Osteoblast (primary cell): Measurements from ENCODE around the gene CREG2. TPM values are rescaled to one million over a fixed set of nuclear protein-coding genes. Genes with fewer than 3 reads are reported as not detected.
"Not testable (repeated sequence)": the region's sequence is repeated elsewhere in the genome, so short reads cannot be mapped to it uniquely, and the experiment has no call there.

Source experiments
- DNase-seq: peaks from one replicate; pipeline ENCODE4 v3.0.0; 2011; ENCODE audit warnings: low spot score, mixed read lengths; ENCODE audit not compliant: insufficient read length; ENCODE audit errors: missing footprints
- H2AFZ ChIP-seq: 2 replicates; pipeline ENCODE4 v1.6.0; 2011; ENCODE audit warnings: mild to moderate bottlenecking, low read length
- H3K27ac ChIP-seq: 2 replicates; pipeline ENCODE4 v1.5.1; 2011; ENCODE audit warnings: mild to moderate bottlenecking, low read depth, low read length, moderate library complexity
- H3K27me3 ChIP-seq: 2 replicates; pipeline ENCODE4 v1.6.0; 2012; ENCODE audit warnings: mild to moderate bottlenecking, control low read depth, inconsistent platforms, low read length, moderate library complexity; ENCODE audit not compliant: insufficient read depth
- H3K36me3 ChIP-seq: 2 replicates; pipeline ENCODE4 v1.5.1; 2011; ENCODE audit warnings: mild to moderate bottlenecking, low read length, control low read depth, moderate library complexity; ENCODE audit not compliant: insufficient read depth
- H3K4me1 ChIP-seq: 2 replicates; pipeline ENCODE4 v1.5.1; 2011; ENCODE audit warnings: mild to moderate bottlenecking, low read length, control low read depth, moderate library complexity; ENCODE audit not compliant: insufficient read depth
- H3K4me2 ChIP-seq: 2 replicates; pipeline ENCODE4 v1.6.0; 2011; ENCODE audit warnings: mild to moderate bottlenecking, low read length; ENCODE audit not compliant: insufficient read depth
- H3K4me3 ChIP-seq: fragments of 200-600 bp; sonication (generic); 3 replicates; pipeline ENCODE4 v1.5.1; 2012; ENCODE audit warnings: mild to moderate bottlenecking, low read length, inconsistent platforms; ENCODE audit not compliant: insufficient read depth
- H3K79me2 ChIP-seq: 2 replicates; pipeline ENCODE4 v1.6.0; 2012; ENCODE audit warnings: mild to moderate bottlenecking, low read length, control low read depth, inconsistent platforms; ENCODE audit not compliant: insufficient read depth
- H3K9me3 ChIP-seq: 2 replicates; pipeline ENCODE4 v1.5.1; 2011; ENCODE audit warnings: low read depth, low read length, control low read depth
- H4K20me1 ChIP-seq: 2 replicates; pipeline ENCODE4 v1.6.0; 2012; ENCODE audit warnings: mild to moderate bottlenecking, low read length, control low read depth; ENCODE audit not compliant: insufficient read depth
- total RNA-seq: library from RNA; depleted of rRNA; stranded (reverse); fragments of >200 nt; gene quantifications from 2 replicates; pipeline ENCODE4 v1.2.3, GENCODE V29; 2012
- TF ChIP-seq, protein P1 (sequence below): IDR thresholded peaks from 2 replicates; pipeline ENCODE4 v1.5.1; 2011; ENCODE audit warnings: mild to moderate bottlenecking, low read depth, low read length, moderate library complexity; ENCODE audit errors: extremely low read depth

The CREG2 gene
- total RNA-seq, 1 donor, result 0.36 TPM

- Histone ChIP-seq H3K27me3 (peaks cover 3% of the 10 kb centered on the region), H3K27ac (no peak overlapping the region), H4K20me1 (no peaks in the 10 kb centered on the region), H3K36me3 (no peaks in the 10 kb centered on the region), H3K4me2 (no peak overlapping the region), H3K79me2 (no peaks in the 10 kb centered on the region), H2AFZ (no peak overlapping the region), H3K4me1 (peaks cover 17% of the 10 kb centered on the region), H3K9me3 (no peaks in the 10 kb centered on the region), H3K4me3 (no peak overlapping the region)
- TF ChIP-seq, protein P1, sequence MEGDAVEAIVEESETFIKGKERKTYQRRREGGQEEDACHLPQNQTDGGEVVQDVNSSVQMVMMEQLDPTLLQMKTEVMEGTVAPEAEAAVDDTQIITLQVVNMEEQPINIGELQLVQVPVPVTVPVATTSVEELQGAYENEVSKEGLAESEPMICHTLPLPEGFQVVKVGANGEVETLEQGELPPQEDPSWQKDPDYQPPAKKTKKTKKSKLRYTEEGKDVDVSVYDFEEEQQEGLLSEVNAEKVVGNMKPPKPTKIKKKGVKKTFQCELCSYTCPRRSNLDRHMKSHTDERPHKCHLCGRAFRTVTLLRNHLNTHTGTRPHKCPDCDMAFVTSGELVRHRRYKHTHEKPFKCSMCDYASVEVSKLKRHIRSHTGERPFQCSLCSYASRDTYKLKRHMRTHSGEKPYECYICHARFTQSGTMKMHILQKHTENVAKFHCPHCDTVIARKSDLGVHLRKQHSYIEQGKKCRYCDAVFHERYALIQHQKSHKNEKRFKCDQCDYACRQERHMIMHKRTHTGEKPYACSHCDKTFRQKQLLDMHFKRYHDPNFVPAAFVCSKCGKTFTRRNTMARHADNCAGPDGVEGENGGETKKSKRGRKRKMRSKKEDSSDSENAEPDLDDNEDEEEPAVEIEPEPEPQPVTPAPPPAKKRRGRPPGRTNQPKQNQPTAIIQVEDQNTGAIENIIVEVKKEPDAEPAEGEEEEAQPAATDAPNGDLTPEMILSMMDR, result no peak
- no peak for DNase-seq
These were observed 30.8 kb downstream of the CREG2 start for GRCh38 chr2:101356521-101356920.

GRCh38 chr2:101356055-101356454 is 31.2 kb downstream of the CREG2 start:
- Histone ChIP-seq H3K27ac (no peak overlapping the region), H4K20me1 (no peaks in the 10 kb centered on the region), H3K4me2 (no peak overlapping the region), H3K4me1 (peaks cover 17% of the 10 kb centered on the region), H3K9me3 (no peaks in the 10 kb centered on the region), H2AFZ (peak overlapping the region; percentile 7), H3K4me3 (no peak overlapping the region), H3K27me3 (peaks cover under 1% of the 10 kb centered on the region), H3K79me2 (no peaks in the 10 kb centered on the region), H3K36me3 (no peaks in the 10 kb centered on the region)
- TF ChIP-seq, protein P1, result no peak
- peak; percentile 35 for DNase-seq

GRCh38 chr2:101355401-101356054 is 31.8 kb downstream of the CREG2 start:
- Histone ChIP-seq H3K4me2 (no peak overlapping the region), H4K20me1 (no peaks in the 10 kb centered on the region), H3K27ac (no peak overlapping the region), H3K4me3 (no peak overlapping the region), H3K27me3 (no peaks in the 10 kb centered on the region), H3K79me2 (no peaks in the 10 kb centered on the region), H3K9me3 (no peaks in the 10 kb centered on the region), H3K4me1 (peaks cover 17% of the 10 kb centered on the region), H2AFZ (peak overlapping the region; percentile 7), H3K36me3 (no peaks in the 10 kb centered on the region)
- TF ChIP-seq, protein P1, result no peak
- DNase-seq, result no peak

- Histone ChIP-seq H3K9me3 (no peaks in the 10 kb centered on the region), H2AFZ (no peak overlapping the region), H3K4me1 (peaks cover 17% of the 10 kb centered on the region), H3K4me3 (no peak overlapping the region), H3K36me3 (no peaks in the 10 kb centered on the region), H3K79me2 (no peaks in the 10 kb centered on the region), H3K27me3 (no peaks in the 10 kb centered on the region), H3K4me2 (no peak overlapping the region), H4K20me1 (no peaks in the 10 kb centered on the region), H3K27ac (no peak overlapping the region)
- TF ChIP-seq, protein P1, result no peak
- DNase-seq, result peak; percentile 38
These were observed 32.6 kb downstream of the CREG2 start for GRCh38 chr2:101354420-101355311.

DNA sequence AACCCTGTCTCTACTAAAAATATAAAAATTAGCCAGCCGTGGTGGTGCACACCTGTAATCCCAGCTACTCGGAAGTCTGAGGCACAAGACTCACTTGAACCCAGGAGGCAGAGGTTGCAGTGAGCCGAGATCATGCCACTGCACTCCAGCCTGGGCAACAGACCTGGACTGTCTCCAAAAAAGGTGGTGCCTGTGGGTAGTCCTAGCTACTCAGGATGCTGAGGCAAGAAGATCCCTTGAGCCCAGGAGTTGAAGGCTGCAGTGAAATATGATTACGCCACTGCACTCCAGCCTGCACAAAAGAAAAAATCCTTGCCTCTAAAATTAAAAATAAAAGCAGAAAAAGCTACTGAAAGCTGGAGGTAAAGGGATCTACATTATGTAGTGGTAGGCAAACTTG is 34.7 kb downstream of the CREG2 start:
- not testable (repeated sequence) for H3K4me2 ChIP-seq, H3K79me2 ChIP-seq, H2AFZ ChIP-seq, H4K20me1 ChIP-seq, H3K36me3 ChIP-seq, H3K27me3 ChIP-seq, H3K4me3 ChIP-seq, DNase-seq, H3K27ac ChIP-seq, H3K9me3 ChIP-seq
- H3K4me1 ChIP-seq, result peaks cover 17% of the 10 kb centered on the region
